Ishikawa (cell line): ENCODE results near the gene DGLUCY.

Experiments used
- CEBPB ChIP-seq: IDR thresholded peaks from 2 replicates; pipeline ENCODE4 v1.6.1; 2012
- CREB1 ChIP-seq: IDR thresholded peaks from 2 replicates; pipeline ENCODE4 v1.6.1; 2012; ENCODE audit warnings: low read depth
- EGR1 ChIP-seq: IDR thresholded peaks from 2 replicates; pipeline ENCODE4 v1.6.1; 2012
- EP300 ChIP-seq: IDR thresholded peaks from 2 replicates; pipeline ENCODE4 v1.6.1; 2012; ENCODE audit warnings: borderline replicate concordance
- FOXM1 ChIP-seq: IDR thresholded peaks from 2 replicates; pipeline ENCODE4 v1.6.1; 2012; ENCODE audit warnings: low read depth, borderline replicate concordance
- MAX ChIP-seq: IDR thresholded peaks from 2 replicates; pipeline ENCODE4 v1.6.1; 2012
- NFIC ChIP-seq: IDR thresholded peaks from 2 replicates; pipeline ENCODE4 v1.6.1; 2012
- RAD21 ChIP-seq: IDR thresholded peaks from 2 replicates; pipeline ENCODE4 v1.6.1; 2012; ENCODE audit warnings: low read depth
- REST ChIP-seq: IDR thresholded peaks from 2 replicates; pipeline ENCODE4 v1.6.1; 2012; ENCODE audit warnings: low read depth, mild to moderate bottlenecking
- TAF1 ChIP-seq: IDR thresholded peaks from 2 replicates; pipeline ENCODE4 v1.6.1; 2012; ENCODE audit warnings: low read depth, mild to moderate bottlenecking
- TCF12 ChIP-seq: IDR thresholded peaks from 2 replicates; pipeline ENCODE4 v1.6.1; 2012; ENCODE audit warnings: low read depth
- TEAD4 ChIP-seq: IDR thresholded peaks from 2 replicates; pipeline ENCODE4 v1.6.1; 2012
- USF1 ChIP-seq: IDR thresholded peaks from 2 replicates; pipeline ENCODE4 v1.6.1; 2012
- YY1 ChIP-seq: IDR thresholded peaks from 2 replicates; pipeline ENCODE4 v1.6.1; 2012; ENCODE audit warnings: low read depth
- ZBTB7A ChIP-seq: IDR thresholded peaks from 2 replicates; pipeline ENCODE4 v1.6.1; 2012; ENCODE audit warnings: low read depth

The DGLUCY gene

GRCh38 chr14:91230397-91231035, 116.6 kb downstream of the DGLUCY start:
- TF ChIP-seq FOXM1 (no peak), RAD21 (no peak), NFIC (no peak), ZBTB7A (no peak), CREB1 (no peak), TCF12 (no peak), TAF1 (no peak), TEAD4 (no peak), USF1 (peak; percentile 93), REST (no peak), YY1 (peak; percentile 81), CEBPB (no peak)

- TF ChIP-seq NFIC (no peak), EGR1 (no peak)
Measured at GRCh38 chr14:91231446-91231845, 117.6 kb downstream of the DGLUCY start.

- TF ChIP-seq EGR1 (no peak), FOXM1 (no peak), CREB1 (no peak), TAF1 (no peak), RAD21 (no peak), MAX (no peak), YY1 (no peak), REST (no peak), NFIC (no peak), TEAD4 (no peak)
Measured at GRCh38 chr14:91232052-91232451, 118.2 kb downstream of the DGLUCY start.

GRCh38 chr14:91232603-91233002, 118.7 kb downstream of the DGLUCY start:
- no peak for TF ChIP-seq CREB1
- no peak for TF ChIP-seq FOXM1
- no peak for TF ChIP-seq MAX

- no peak for TF ChIP-seq CREB1
Measured at GRCh38 chr14:91233936-91234790, 120.3 kb downstream of the DGLUCY start.

GRCh38 chr14:91234791-91235114, 120.9 kb downstream of the DGLUCY start:
- TF ChIP-seq REST: no peak
- no peak for TF ChIP-seq YY1
- TF ChIP-seq USF1: no peak
- TF ChIP-seq NFIC: no peak
- no peak for TF ChIP-seq TEAD4
- no peak for TF ChIP-seq EP300
- no peak for TF ChIP-seq TAF1
- no peak for TF ChIP-seq CEBPB
- no peak for TF ChIP-seq EGR1
- TF ChIP-seq TCF12: no peak
- no peak for TF ChIP-seq RAD21
- no peak for TF ChIP-seq ZBTB7A
- no peak for TF ChIP-seq FOXM1
- no peak for TF ChIP-seq MAX
- TF ChIP-seq CREB1: no peak
